H1 (cell line): Measurements from ENCODE around the gene SPAG16. TPM values are rescaled to one million over a fixed set of nuclear protein-coding genes. Genes with fewer than 3 reads are reported as not detected.

ENCODE experiments used
- CTCF ChIA-PET: fragments of 300-600 bp; sonication (Branson Sonifier 250); formaldehyde crosslinking; loops from one replicate; lab custom pipeline; 2021; ENCODE audit not compliant: partially characterized antibody; lab: Charles Lee
- POLR2A ChIA-PET: fragments of 300-600 bp; sonication (Branson Sonifier 250); formaldehyde crosslinking; loops from one replicate; lab custom pipeline; 2021; ENCODE audit warnings: inconsistent platforms; ENCODE audit not compliant: partially characterized antibody; lab: Charles Lee
- DNase-seq, 2 experiments: peaks; one replicate each; pipeline versions ENCODE4 v3.0.0 to v3.0.0-alpha.2; 2010 to 2022; ENCODE audit warnings: low spot score in 2 of 2, low read depth in 1 of 2, mixed read lengths in 1 of 2
- FAIRE-seq: peaks from 2 replicates; lab custom pipeline; 2011; peaks lifted over from hg19 to GRCh38; lab: Jason Lieb, UNC
- H2AFZ ChIP-seq: 2 replicates; pipeline ENCODE4 v1.8.1; 2012; ENCODE audit warnings: low read length, inconsistent platforms
- H2AK5ac ChIP-seq: 2 replicates; pipeline ENCODE4 v1.6.1; 2013; ENCODE audit warnings: low read depth, low read length
- H2BK120ac ChIP-seq: replicated peaks from 2 replicates; pipeline ENCODE3; 2013; ENCODE audit warnings: low read depth, low read length, inconsistent platforms
- H2BK12ac ChIP-seq: 2 replicates; pipeline ENCODE4 v1.6.1; 2013; ENCODE audit warnings: low read depth, low read length
- H2BK15ac ChIP-seq: 2 replicates; pipeline ENCODE4 v1.6.1; 2013; ENCODE audit warnings: low read length
- H2BK20ac ChIP-seq: 2 replicates; pipeline ENCODE4 v1.6.1; 2013; ENCODE audit warnings: low read length
- H2BK5ac ChIP-seq: 2 replicates; pipeline ENCODE4 v1.6.1; 2013; ENCODE audit warnings: low read depth, low read length
- H3K14ac ChIP-seq: 2 replicates; pipeline ENCODE4 v1.6.1; 2013; ENCODE audit warnings: inconsistent platforms; ENCODE audit not compliant: insufficient read length
- H3K18ac ChIP-seq: 2 replicates; pipeline ENCODE4 v1.6.1; 2013; ENCODE audit warnings: low read length; ENCODE audit errors: extremely low read depth
- H3K23ac ChIP-seq: 2 replicates; pipeline ENCODE4 v1.6.1; 2013; ENCODE audit warnings: inconsistent platforms; ENCODE audit not compliant: insufficient read length
- H3K23me2 ChIP-seq: 2 replicates; pipeline ENCODE4 v1.6.1; 2013; ENCODE audit warnings: low read depth, low read length
- H3K27ac ChIP-seq: 2 replicates; pipeline ENCODE4 v1.6.1; 2011; ENCODE audit warnings: low read depth, low read length, inconsistent platforms
- H3K27me3 ChIP-seq, 4 experiments: replicated peaks in 1 of 4; 1 replicate in 1 of 4; 2 replicates in 3 of 4; pipeline versions ENCODE4 v1.6.1 to v1.8.1; 2011 to 2013; ENCODE audit warnings: low read length in 3 of 4, mild to moderate bottlenecking in 3 of 4, inconsistent platforms in 2 of 4, mixed read lengths in 2 of 4, moderate library complexity in 1 of 4; ENCODE audit not compliant: control insufficient read depth in 3 of 4, insufficient read depth in 3 of 4; ENCODE audit errors: extremely low read depth in 1 of 4
- H3K36me3 ChIP-seq, 4 experiments: 2 replicates each; pipeline versions ENCODE4 v1.6.1 to v1.8.1; 2011 to 2013; ENCODE audit warnings: mild to moderate bottlenecking in 4 of 4, low read length in 3 of 4, moderate library complexity in 2 of 4, control low read depth in 1 of 4, inconsistent platforms in 1 of 4; ENCODE audit not compliant: insufficient read depth in 4 of 4, control insufficient read depth in 2 of 4
- H3K4ac ChIP-seq: replicated peaks from 2 replicates; pipeline ENCODE3; 2013; ENCODE audit warnings: low read length, low read depth, mixed read lengths, inconsistent platforms; ENCODE audit not compliant: insufficient read length
- H3K4me1 ChIP-seq, 4 experiments: replicated peaks in 1 of 4; 1 replicate in 1 of 4; 2 replicates in 3 of 4; pipeline versions ENCODE4 v1.6.1 to v1.8.1; 2011 to 2013; ENCODE audit warnings: low read length in 3 of 4, inconsistent platforms in 2 of 4, mixed read lengths in 1 of 4; ENCODE audit not compliant: insufficient read depth in 4 of 4, control insufficient read depth in 3 of 4
- H3K4me2 ChIP-seq, 2 experiments: 2 replicates each; pipeline versions ENCODE4 v1.6.1 to v1.8.1; 2011 to 2013; ENCODE audit warnings: low read depth in 2 of 2, low read length in 2 of 2, control low read depth in 1 of 2, inconsistent platforms in 1 of 2, mild to moderate bottlenecking in 1 of 2; ENCODE audit not compliant: insufficient read depth in 1 of 2
- H3K4me3 ChIP-seq, 4 experiments: fragments of 200-600, 300-600 bp in 1 of 4; sonication (generic), shearing (Covaris generic), sonication (Bioruptor Twin) in 1 of 4; 2 replicates each; pipeline versions ENCODE4 v1.5.1 to v1.8.1; 2011 to 2016; ENCODE audit warnings: low read length in 4 of 4, low read depth in 3 of 4, control low read depth in 2 of 4, inconsistent platforms in 2 of 4, mild to moderate bottlenecking in 2 of 4, mixed read lengths in 1 of 4, moderate library complexity in 1 of 4; ENCODE audit not compliant: insufficient read depth in 2 of 4; ENCODE audit errors: extremely low read depth in 1 of 4
- H3K56ac ChIP-seq: replicated peaks from 2 replicates; pipeline ENCODE3; 2013; ENCODE audit warnings: low read depth, mild to moderate bottlenecking, mixed read lengths, low read length, inconsistent platforms; ENCODE audit not compliant: insufficient read length
- H3K79me1 ChIP-seq: 2 replicates; pipeline ENCODE4 v1.6.1; 2013; ENCODE audit warnings: low read depth, low read length, control low read depth
- H3K79me2 ChIP-seq, 2 experiments: 2 replicates each; pipeline versions ENCODE4 v1.6.1 to v1.8.1; 2012 to 2013; ENCODE audit warnings: low read length in 2 of 2, mild to moderate bottlenecking in 2 of 2, inconsistent platforms in 1 of 2; ENCODE audit not compliant: insufficient read depth in 2 of 2, control insufficient read depth in 1 of 2
- H3K9ac ChIP-seq, 4 experiments: replicated peaks in 1 of 4; 1 replicate in 1 of 4; 2 replicates in 3 of 4; pipeline versions ENCODE4 v1.6.1 to v1.8.1; 2011 to 2013; ENCODE audit warnings: low read depth in 3 of 4, low read length in 3 of 4, control low read depth in 2 of 4, mild to moderate bottlenecking in 2 of 4, moderate library complexity in 2 of 4, inconsistent platforms in 1 of 4; ENCODE audit errors: extremely low read depth in 1 of 4
- H3K9me3 ChIP-seq, 2 experiments: 2 replicates each; pipeline versions ENCODE4 v1.6.1 to v1.8.1; 2012 to 2013; ENCODE audit warnings: mild to moderate bottlenecking in 2 of 2, moderate library complexity in 2 of 2, control low read depth in 1 of 2, inconsistent platforms in 1 of 2, low read depth in 1 of 2, low read length in 1 of 2, mixed read lengths in 1 of 2; ENCODE audit not compliant: insufficient read depth in 2 of 2
- H4K20me1 ChIP-seq, 2 experiments: replicated peaks in 1 of 2; 2 replicates each; pipeline versions ENCODE3 to v1.8.1; 2011 to 2013; ENCODE audit warnings: inconsistent platforms in 2 of 2, low read length in 2 of 2, mild to moderate bottlenecking in 1 of 2; ENCODE audit not compliant: insufficient read depth in 2 of 2, control insufficient read depth in 1 of 2
- H4K5ac ChIP-seq: 2 replicates; pipeline ENCODE4 v1.6.1; 2013; ENCODE audit warnings: low read length, low read depth, mixed read lengths, inconsistent platforms; ENCODE audit not compliant: insufficient read length
- H4K8ac ChIP-seq: 2 replicates; pipeline ENCODE4 v1.8.0; 2013; ENCODE audit warnings: mild to moderate bottlenecking, moderate library complexity, low read length, inconsistent platforms; ENCODE audit not compliant: insufficient read depth; ENCODE audit errors: extremely low read depth
- H4K91ac ChIP-seq: replicated peaks from 2 replicates; pipeline ENCODE3; 2013; ENCODE audit warnings: low read length, mixed read lengths, inconsistent platforms; ENCODE audit not compliant: insufficient read length
- ASH2L ChIP-seq: fragments of 200-600, 300-600 bp; sonication (generic); IDR thresholded peaks from one replicate; pipeline ENCODE4 v1.7.1; 2017; ENCODE audit warnings: low read length
- BACH1 ChIP-seq: IDR thresholded peaks from 2 replicates; pipeline ENCODE4 v1.6.1; 2012; ENCODE audit warnings: low read length, improper control_type of control experiment
- BCL11A ChIP-seq, 2 experiments: IDR thresholded peaks; one replicate each; pipeline ENCODE4 v1.6.1; 2011; ENCODE audit warnings: low read depth in 2 of 2, low read length in 2 of 2, mild to moderate bottlenecking in 2 of 2
- BRCA1 ChIP-seq: IDR thresholded peaks from 2 replicates; pipeline ENCODE4 v1.6.1; 2012; ENCODE audit warnings: low read depth, low read length, improper control_type of control experiment
- HDAC2 ChIP-seq, 2 experiments: fragments of 300-600 bp in 1 of 2; sonication (generic) in 1 of 2; IDR thresholded peaks; 2 replicates each; pipeline ENCODE4 v1.6.1; 2011 to 2012; ENCODE audit warnings: low read depth in 2 of 2, low read length in 2 of 2, mild to moderate bottlenecking in 2 of 2, moderate library complexity in 2 of 2, borderline replicate concordance in 1 of 2, inconsistent platforms in 1 of 2
- KDM4A ChIP-seq: IDR thresholded peaks from one replicate; pipeline ENCODE4 v1.7.1; 2012; ENCODE audit warnings: low read depth, mild to moderate bottlenecking, moderate library complexity, low read length, inconsistent platforms; ENCODE audit not compliant: severe bottlenecking
- NANOG ChIP-seq: IDR thresholded peaks from 2 replicates; pipeline ENCODE4 v1.6.1; 2011; ENCODE audit warnings: low read length, low read depth, mild to moderate bottlenecking, inconsistent platforms; ENCODE audit not compliant: insufficient read depth, poor library complexity, severe bottlenecking
- POLR2A ChIP-seq, 2 experiments: IDR thresholded peaks; 1 replicate in 1 of 2; 2 replicates in 1 of 2; pipeline ENCODE4 v1.6.1; 2011; ENCODE audit warnings: low read depth in 2 of 2, low read length in 2 of 2, mild to moderate bottlenecking in 2 of 2; ENCODE audit errors: control extremely low read depth in 1 of 2
- POU5F1 ChIP-seq: IDR thresholded peaks from 2 replicates; pipeline ENCODE4 v1.6.1; 2011; ENCODE audit warnings: low read depth, mild to moderate bottlenecking, low read length, moderate library complexity
- RFX5 ChIP-seq: IDR thresholded peaks from 2 replicates; pipeline ENCODE4 v1.6.1; 2011; ENCODE audit warnings: low read depth, low read length, improper control_type of control experiment, borderline replicate concordance
- SAP30 ChIP-seq: fragments of 300-600 bp; sonication (generic); IDR thresholded peaks from 2 replicates; pipeline ENCODE4 v1.7.1; 2012; ENCODE audit warnings: low read length, moderate library complexity, mild to moderate bottlenecking, inconsistent platforms; ENCODE audit not compliant: insufficient read depth, insufficient replicate concordance
- SIRT6 ChIP-seq: IDR thresholded peaks from one replicate; pipeline ENCODE4 v1.7.1; 2012; ENCODE audit warnings: low read length, inconsistent platforms
- SP2 ChIP-seq: IDR thresholded peaks from 2 replicates; pipeline ENCODE4 v1.6.1; 2012; ENCODE audit warnings: mild to moderate bottlenecking, low read length, inconsistent platforms
- WGBS, 2 experiments: shearing (Covaris generic) in 1 of 2; methylation state at CpG; one replicate each; pipeline versions ENCODE4 v1.1.6 to v1.1.7; 2013 to 2015; ENCODE audit warnings: low lambda C conversion rate in 2 of 2, mixed read lengths in 2 of 2, inconsistent platforms in 1 of 2, low coverage in 1 of 2, missing lambda C conversion rate in 1 of 2; ENCODE audit not compliant: insufficient replicate concordance in 2 of 2, insufficient coverage in 1 of 2, insufficient read length in 1 of 2; ENCODE audit errors: extremely low coverage in 1 of 2, missing lambda C conversion rate in 1 of 2; 5-methylcytosine and 5-hydroxymethylcytosine counted together
- polyA plus RNA-seq, 7 experiments: library from polyadenylated mRNA; depleted of rRNA in 3 of 7; stranded (reverse) in 5 of 7; unstranded in 2 of 7; fragments of >200 nt in 5 of 7; fragments of 200-250 nt in 2 of 7; gene quantifications; 1 replicate in 5 of 7; 2 replicates in 1 of 7; 4 replicates in 1 of 7; pipeline versions ENCODE4 v1.2.1 to v1.2.3, GENCODE V29; 2011 to 2013; ENCODE audit warnings: missing spikeins in 2 of 7, mixed read lengths in 2 of 7
- total RNA-seq: library from RNA; stranded (reverse); fragmentation: NEBNext Ultra II Directional; extraction: Animal tissue kit (Norgen Biotek cat#: 25700); gene quantifications from 2 replicates; pipeline ENCODE4 v1.2.1, GENCODE V29; 2021
- TF ChIP-seq, protein P1 (sequence below): IDR thresholded peaks from 2 replicates; pipeline ENCODE4 v1.6.1; 2011; ENCODE audit warnings: low read length, improper control_type of control experiment

SPAG16 gene
- total and polyA plus RNA-seq, 2 of the 8 experiments (the other 6 are each of a cell fraction or from before 2014, with no cell fraction given), result 6.0 to 14.9 TPM

DNA sequence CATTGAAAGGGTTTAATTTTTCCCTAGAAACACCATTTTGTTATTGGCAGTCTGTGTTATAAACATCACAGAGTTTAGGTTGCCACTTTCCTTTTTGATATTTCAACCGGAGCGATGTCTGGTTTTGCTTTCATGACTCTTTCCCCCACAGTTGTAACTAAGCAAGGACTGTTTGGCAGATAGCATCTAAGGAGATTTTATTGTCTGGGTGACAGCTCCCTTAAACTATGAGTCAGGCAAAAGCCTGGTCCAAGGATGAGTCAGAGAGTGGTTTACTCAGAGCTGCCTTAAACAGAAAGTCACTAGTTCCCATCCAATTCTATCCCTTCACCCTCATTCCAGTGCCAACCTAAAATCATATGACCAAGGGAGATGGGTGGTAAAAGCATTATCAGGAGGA lies 785.0 kb downstream of the SPAG16 start:
- Histone ChIP-seq H2BK5ac (no peak overlapping the region), H2BK15ac (no peak overlapping the region), H2BK12ac (no peak overlapping the region), H3K56ac (no peak overlapping the region), H4K8ac (no peak overlapping the region), H3K4ac (no peak overlapping the region), H4K5ac (no peak overlapping the region), H3K4me2 (no peak overlapping the region), H2AK5ac (no peak overlapping the region), H3K23ac (no peak overlapping the region), H3K14ac (no peak overlapping the region), H3K23me2 (no peaks in the 10 kb centered on the region), H3K36me3 (no peaks in the 10 kb centered on the region), H3K4me1 (peaks cover 0 to 3% (median 0%) of the 10 kb centered on the region in 4 experiments; a peak in 1 of 7 replicates), H3K27me3 (no peaks in the 10 kb centered on the region), H2BK120ac (no peak overlapping the region), H4K91ac (no peak overlapping the region), H3K27ac (no peak overlapping the region), H3K18ac (no peak overlapping the region), H3K9ac (no peak overlapping the region), H4K20me1 (no peaks in the 10 kb centered on the region), H3K79me1 (no peaks in the 10 kb centered on the region), H2BK20ac (no peak overlapping the region), H3K9me3 (no peaks in the 10 kb centered on the region), H2AFZ (no peak overlapping the region), H3K4me3 (no peak overlapping the region), H3K79me2 (no peaks in the 10 kb centered on the region)
- POLR2A ChIA-PET, result no interaction called here
- FAIRE-seq, result no peak
- WGBS, 2 experiments, result 100% methylated on average over 2 of the region's 2 CpGs; no CpG with 5 or more reads in 1 of the 2 experiments
- CTCF ChIA-PET, result interaction anchor here (1.9 kb wide), 1 partner anchor 225 kb away, joined by 4 read pairs; no protein-coding TSS in a partner anchor
- DNase-seq, result no peak
- TF ChIP-seq SP2, result no peak
- TF ChIP-seq SIRT6, result no peak
- TF ChIP-seq BACH1, result no peak
- no peak for TF ChIP-seq SAP30
- TF ChIP-seq, protein P1, sequence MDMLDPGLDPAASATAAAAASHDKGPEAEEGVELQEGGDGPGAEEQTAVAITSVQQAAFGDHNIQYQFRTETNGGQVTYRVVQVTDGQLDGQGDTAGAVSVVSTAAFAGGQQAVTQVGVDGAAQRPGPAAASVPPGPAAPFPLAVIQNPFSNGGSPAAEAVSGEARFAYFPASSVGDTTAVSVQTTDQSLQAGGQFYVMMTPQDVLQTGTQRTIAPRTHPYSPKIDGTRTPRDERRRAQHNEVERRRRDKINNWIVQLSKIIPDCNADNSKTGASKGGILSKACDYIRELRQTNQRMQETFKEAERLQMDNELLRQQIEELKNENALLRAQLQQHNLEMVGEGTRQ, result no peak
- TF ChIP-seq KDM4A, result no peak
- TF ChIP-seq HDAC2 (IDR thresholded peaks at IDR 0.05; ENCODE audit: borderline replicate concordance in 1 of 2, low read depth in 2 of 2, low read length in 2 of 2), result no peak
- no peak for TF ChIP-seq ASH2L
- no peak for TF ChIP-seq POLR2A (IDR thresholded peaks at IDR 0.05; ENCODE audit: control extremely low read depth in 1 of 2, low read depth in 2 of 2, low read length in 2 of 2)
- no peak for TF ChIP-seq POU5F1
- TF ChIP-seq NANOG, result no peak
- no peak for TF ChIP-seq BRCA1
- no peak for TF ChIP-seq RFX5
- no peak for TF ChIP-seq BCL11A (IDR thresholded peaks at IDR 0.05; ENCODE audit: low read depth in 2 of 2, low read length in 2 of 2)
